Measurements from ENCODE around the gene TSEN2.
"Not testable (repeated sequence)": the region's sequence is repeated elsewhere in the genome, so short reads cannot be mapped to it uniquely, and the experiment has no call there.

The TSEN2 gene

DNA sequence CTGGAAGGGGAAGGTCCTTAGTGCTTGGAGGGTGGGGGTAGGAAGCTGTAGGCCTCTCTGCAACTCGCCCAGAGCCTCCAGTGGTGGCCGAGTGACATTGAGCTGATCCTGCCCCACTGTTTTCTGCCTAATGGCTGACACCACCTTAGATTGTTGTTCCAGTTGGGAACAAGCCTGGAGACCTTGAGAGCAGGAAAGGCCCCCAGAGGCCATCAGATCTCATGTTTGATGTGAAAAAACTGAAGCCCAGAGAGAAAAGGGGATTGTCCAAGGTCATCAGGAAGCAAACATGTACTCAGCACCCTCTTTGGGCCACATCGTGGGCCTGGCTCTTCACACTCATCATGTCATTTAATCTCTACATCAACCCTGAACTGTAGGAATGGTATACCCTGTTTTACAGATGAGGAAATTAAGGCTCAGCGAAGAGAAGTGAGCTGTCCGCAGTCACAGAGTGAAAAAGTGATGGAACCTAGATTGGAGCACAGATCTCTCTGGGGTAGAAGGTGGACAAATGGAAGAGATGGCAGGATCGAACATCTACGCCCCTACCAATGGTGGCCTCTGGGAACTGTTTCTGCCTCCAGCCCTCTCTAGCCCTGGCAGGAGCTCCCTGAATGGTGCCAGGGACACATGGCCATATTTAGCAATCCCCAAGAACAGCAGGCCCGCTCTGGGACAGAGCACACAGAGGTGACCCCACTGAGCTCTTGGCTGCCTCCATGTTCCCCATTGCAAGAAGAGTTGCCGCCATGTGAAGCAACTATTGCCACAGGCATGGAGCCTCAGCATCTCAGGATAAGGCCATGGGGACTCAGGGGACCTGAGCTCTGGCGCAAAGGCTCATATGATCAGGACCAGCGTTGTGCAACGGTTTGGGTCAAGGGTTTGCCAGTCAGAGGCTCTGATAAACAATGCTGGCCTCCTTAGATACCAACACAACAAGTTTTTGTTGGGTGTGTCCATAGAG lies 31.6 kb upstream of the TSEN2 start:
- no peak for DNase-seq

DNA sequence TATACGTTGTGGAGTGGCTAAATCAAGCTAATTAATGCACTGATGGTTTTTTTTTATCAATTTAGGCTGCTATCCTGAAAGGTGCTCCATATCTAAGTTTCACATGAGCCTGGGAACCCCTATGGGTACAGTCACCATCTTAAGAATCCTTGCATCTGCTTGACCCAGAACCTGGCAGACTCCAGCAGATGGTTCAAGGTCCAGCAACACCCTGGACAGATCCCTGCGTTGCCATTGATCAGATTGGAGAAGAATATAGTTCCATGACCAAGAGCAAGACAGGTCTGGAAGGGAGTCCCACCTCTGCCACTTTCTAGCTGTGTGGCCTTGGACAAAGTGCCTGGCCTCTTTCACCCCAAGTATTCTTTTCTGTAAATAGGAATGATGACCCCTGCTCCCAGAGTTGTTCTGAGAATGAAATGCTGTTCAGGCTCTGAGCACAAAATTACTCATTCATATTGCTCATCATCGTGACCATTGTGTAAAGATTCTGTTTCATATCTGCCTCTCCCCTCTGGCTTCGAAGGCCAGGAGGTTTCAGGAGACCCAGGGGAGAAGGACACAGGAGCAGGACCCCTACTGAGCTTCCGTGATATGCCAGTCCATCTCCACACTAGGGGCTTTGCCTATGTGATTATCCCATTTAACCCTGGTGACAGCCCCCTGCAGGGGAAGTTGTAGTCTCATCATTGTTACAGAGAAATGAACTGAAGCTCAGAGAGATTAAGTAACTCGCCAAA lies 30.0 kb upstream of the TSEN2 start:
- no peak for DNase-seq

DNA sequence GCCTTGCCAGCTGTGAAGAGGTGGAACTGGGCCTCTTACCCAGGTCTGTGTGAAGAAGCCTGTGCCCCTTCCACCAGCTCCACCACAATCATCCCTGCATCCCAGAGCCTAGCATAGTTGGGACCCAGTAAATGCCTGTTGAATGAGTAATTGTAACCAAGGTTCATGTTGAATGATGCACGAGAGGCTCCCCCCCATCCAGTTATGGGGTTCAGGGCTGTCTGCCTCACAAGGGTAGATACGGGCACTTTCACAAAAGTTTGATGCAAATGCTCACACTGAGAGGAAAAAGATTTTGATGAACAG lies 29.5 kb upstream of the TSEN2 start:
- no peak for DNase-seq

DNA sequence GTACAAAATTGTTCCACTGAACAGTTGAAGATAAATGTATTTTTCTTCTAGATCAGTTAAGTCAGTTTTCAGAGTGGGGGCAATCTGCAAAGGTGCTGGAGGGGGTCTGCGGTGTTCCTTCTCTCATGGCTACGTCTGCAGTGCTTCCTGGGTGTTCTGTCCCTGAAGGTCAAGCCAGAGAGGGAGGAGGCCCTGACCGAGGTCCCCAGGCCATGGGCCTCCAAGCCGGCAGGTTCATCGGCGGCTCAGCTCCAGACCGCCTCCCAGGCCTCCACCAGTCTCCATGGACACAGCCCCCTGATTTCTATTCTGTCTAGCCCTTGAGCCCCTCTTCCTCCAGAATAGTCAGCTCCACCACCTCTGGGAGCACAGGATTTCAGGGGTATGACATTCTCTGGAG lies 28.5 kb upstream of the TSEN2 start:
- no peak for DNase-seq

GRCh38 chr3:12456441-12456840 lies 27.8 kb upstream of the TSEN2 start:
- DNase-seq: no peak

- DNase-seq: not testable (repeated sequence)
Observed at GRCh38 chr3:12457380-12457779, 26.9 kb upstream of the TSEN2 start.

DNA sequence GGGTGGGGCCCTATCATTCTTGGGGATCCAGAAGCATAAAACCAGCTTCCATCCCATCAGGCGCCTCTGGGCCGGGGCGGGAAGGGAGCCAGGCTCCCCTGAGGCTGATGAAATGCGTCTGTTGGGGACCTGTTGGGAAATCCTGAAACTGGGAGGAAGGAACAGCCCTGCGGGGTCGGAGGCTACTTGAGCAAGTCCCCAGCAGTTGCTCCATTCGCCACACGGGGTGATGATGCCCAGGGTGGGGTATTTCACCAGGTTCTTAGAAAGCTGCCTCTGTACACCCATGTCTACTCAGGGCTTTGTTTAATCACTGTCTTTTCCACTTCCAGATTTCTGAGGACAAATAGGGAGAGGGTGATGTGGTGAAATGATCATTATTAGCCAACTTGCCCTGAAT lies 25.4 kb upstream of the TSEN2 start:
- no peak for DNase-seq

DNA sequence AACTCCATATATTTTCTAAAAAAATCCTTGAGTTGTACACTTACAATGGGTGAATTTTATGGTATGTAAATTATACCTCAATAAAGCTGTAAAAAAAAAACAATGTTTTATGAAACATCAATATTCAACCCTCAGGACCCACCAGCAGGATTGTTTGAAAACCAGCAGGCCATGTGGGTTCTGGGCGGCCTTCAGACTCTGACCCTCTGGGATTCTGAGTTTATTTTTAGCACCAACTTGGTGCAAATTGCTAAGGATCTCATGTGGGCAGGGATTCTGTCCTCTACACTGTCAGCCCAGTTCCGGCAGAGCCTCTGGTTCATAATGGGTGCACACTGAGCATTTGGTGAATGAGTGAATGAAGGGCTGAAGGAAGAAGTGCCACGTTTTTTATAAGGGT lies 24.2 kb upstream of the TSEN2 start:
- DNase-seq: no peak

GRCh38 chr3:12461097-12461649 lies 23.1 kb upstream of the TSEN2 start:
- no peak for DNase-seq

DNA sequence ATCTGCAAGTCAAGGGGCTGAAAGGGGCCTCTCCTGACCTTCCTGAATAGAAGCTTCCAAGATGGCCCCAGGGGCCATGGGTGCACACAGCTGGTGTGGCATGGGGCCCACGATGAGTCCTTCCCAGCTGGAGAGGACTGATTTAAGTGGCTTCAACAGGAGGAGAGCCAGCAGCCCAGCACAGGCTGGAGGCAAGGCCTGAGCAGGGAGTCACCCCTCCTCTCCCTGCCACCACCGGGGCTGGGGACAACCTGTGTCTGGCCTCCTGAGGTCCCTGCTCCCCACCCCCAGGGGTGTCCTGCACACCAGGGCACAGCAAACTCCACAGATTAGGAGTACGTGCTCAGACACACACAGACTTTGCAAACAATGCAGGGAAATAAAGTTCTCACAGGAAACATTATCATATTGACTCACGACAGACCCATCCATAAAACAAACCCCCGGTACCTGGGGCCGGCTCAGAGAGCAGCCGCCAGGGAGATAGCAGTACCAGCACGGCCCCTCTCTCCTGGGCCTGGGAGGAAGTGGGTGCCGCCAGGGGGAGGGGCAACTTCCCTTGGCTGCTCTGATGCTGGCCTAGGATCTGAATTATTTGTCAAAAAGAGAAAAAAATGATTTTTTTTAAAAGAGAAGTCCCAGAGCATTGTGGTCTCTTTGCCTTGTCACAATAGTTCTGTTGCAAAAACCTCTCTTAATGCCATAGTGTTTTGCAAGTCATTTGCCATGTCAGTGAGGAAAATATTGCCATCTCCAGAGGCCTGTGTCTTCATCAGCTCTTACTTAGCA lies 21.9 kb upstream of the TSEN2 start:
- DNase-seq: no peak

DNA sequence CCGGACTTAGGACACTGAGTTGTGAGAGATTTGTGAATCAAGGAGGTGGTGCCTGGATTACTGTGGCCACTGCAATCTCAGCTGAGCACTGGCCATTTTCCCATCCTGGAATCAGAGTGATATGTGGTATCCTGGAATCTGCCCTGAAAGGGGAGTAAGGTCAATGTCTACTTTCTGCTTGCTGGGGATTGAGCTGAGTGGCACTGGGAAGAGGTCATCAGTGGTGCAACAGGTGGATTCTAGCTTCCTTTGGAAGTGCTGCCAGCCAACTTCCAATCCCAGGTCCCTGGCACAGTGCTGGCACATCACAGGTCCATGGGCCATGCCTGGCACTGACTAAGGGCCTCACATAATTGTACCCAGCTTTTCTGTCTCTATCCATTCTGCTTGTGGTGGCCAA lies 20.6 kb upstream of the TSEN2 start:
- DNase-seq: no peak

- no peak for DNase-seq
Observed at GRCh38 chr3:12464181-12464580, 20.1 kb upstream of the TSEN2 start.

GRCh38 chr3:12465151-12465835 lies 19.0 kb upstream of the TSEN2 start:
- no peak for DNase-seq

DNA sequence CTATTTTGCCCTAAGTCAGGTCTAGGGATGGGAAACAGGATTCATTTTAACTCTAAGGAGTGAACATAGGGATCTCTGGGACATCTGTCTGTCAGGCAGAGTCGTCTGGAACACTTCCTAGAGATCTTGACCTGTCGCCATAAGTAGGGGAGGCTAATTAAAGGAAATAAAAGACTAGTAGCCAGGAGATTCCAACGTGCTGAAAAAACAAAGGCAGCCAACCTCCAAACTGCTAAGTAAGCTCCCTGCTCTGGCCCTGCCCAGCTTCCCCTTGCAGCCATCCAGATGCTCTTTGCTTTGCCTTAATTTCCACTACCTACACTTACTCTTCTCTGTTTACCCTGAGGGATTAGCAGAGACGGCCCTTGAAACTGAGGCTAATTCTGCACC lies 18.4 kb upstream of the TSEN2 start:
- no peak for DNase-seq

DNA sequence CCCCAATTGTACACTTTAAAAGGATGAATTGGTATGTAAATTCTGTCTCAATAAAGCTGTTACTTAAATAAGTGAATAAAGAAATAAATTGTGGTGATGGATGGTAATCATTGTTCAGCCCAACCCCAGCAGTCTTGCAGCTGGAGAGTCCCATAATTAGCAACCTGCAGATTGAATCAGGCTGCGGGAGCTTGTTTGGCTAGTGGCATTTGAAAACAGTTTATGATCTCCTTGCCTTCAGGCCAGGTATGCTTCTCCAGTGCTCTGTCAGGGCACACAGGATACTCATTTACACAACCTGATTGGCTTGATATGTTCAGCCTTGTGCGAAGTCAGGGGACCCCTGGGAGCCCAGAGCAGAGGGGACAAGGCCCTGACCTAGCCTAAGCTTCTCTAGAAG lies 16.5 kb upstream of the TSEN2 start:
- DNase-seq: no peak

- no peak for DNase-seq
Observed at GRCh38 chr3:12468276-12468675, 16.0 kb upstream of the TSEN2 start.

DNA sequence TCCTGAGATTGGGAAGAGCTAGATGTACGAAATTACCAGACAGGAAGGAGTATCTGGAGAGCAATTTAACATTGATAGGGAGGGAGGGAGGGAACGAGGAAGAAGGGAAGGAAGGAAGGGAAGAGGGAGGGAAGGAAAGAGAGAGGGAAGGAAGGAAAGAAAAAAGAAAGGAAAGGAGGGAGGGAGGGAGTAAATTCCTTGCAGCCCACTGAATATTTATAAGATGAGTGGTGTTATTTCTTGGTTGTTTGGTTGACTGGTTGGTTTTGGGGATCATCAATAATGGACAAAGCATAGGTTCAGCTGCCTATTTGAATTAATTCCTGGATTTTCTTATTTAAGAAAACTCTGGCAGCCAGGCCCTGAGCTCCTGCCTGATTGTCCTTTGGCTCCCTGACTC lies 15.5 kb upstream of the TSEN2 start:
- DNase-seq: no peak

- DNase-seq: not testable (repeated sequence)
Observed at GRCh38 chr3:12469222-12469621, 15.1 kb upstream of the TSEN2 start.

DNA sequence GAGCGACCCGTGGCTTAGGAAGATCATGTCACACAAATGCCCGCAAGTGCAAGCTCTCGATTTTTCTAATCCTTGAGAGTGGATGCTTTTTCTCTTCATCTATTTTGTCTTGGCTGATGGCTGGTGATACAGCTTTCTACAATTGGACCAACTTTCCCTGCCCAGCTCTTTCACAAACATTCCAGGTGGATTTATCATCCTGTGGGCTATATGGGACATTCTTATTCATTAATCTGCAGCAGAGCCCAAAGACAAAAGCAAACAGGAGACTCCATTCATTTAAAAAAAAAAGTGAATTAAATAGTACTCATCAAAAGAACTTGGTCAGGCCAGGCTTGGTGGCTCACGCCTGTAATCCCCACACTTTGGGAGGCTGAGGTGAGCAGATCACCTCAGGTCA lies 14.2 kb upstream of the TSEN2 start:
- DNase-seq: no peak

- no peak for DNase-seq
Observed at GRCh38 chr3:12470680-12471079, 13.6 kb upstream of the TSEN2 start.

- no peak for DNase-seq
Observed at GRCh38 chr3:12471241-12471640, 13.0 kb upstream of the TSEN2 start.

- no peak for DNase-seq
Observed at GRCh38 chr3:12472000-12472610, 12.2 kb upstream of the TSEN2 start.

Data from NCI-H1930 (cell line).